Lung (tissue), 12 donors: Measurements from ENCODE around the gene MKS1. TPM values are rescaled to one million over a fixed set of nuclear protein-coding genes. Genes with fewer than 3 reads are reported as not detected.

Experiments used
- ATAC-seq: fragments of 200-7000 bp; cut with Tn5 transposase; one replicate; pipeline ENCODE4 v1.9.1; 2020; ENCODE audit warnings: moderate number of reproducible peaks; ENCODE audit not compliant: insufficient read depth, low FRiP score
- DNase-seq, 3 donors: peaks; one replicate each; pipeline ENCODE4 v3.0.0-alpha.2; 2013 to 2017
- H3K27ac ChIP-seq, 2 donors: one replicate each; pipeline ENCODE4 v1.5.1; 2013; ENCODE audit warnings: mild to moderate bottlenecking in 2 of 2, moderate library complexity in 2 of 2, control low read depth in 1 of 2, inconsistent platforms in 1 of 2, low read depth in 1 of 2, low read length in 1 of 2
- H3K27me3 ChIP-seq, 3 donors: one replicate each; pipeline ENCODE4 v1.5.1; 2013; ENCODE audit warnings: low read length in 2 of 3; ENCODE audit not compliant: control insufficient read depth in 3 of 3, insufficient read depth in 3 of 3
- H3K36me3 ChIP-seq, 4 donors: one replicate each; pipeline ENCODE4 v1.5.1; 2013; ENCODE audit warnings: low read length in 4 of 4, mild to moderate bottlenecking in 1 of 4, moderate library complexity in 1 of 4; ENCODE audit not compliant: control insufficient read depth in 4 of 4, insufficient read depth in 4 of 4
- H3K4me1 ChIP-seq, 5 donors: one replicate each; pipeline ENCODE4 v1.5.1; 2013; ENCODE audit warnings: low read length in 5 of 5, mild to moderate bottlenecking in 2 of 5, moderate library complexity in 1 of 5; ENCODE audit not compliant: control insufficient read depth in 5 of 5, insufficient read depth in 5 of 5
- H3K4me3 ChIP-seq: one replicate; pipeline ENCODE4 v1.5.1; 2013; ENCODE audit warnings: mild to moderate bottlenecking, control low read depth, moderate library complexity
- H3K9ac ChIP-seq, 2 donors: one replicate each; pipeline ENCODE4 v1.5.1; 2013; ENCODE audit warnings: low read length in 2 of 2, control low read depth in 1 of 2; ENCODE audit not compliant: insufficient read depth in 1 of 2
- H3K9me3 ChIP-seq, 4 donors: one replicate each; pipeline ENCODE4 v1.5.1; 2013; ENCODE audit warnings: low read length in 3 of 4, mild to moderate bottlenecking in 1 of 4, moderate library complexity in 1 of 4; ENCODE audit not compliant: control insufficient read depth in 4 of 4, insufficient read depth in 3 of 4
- CTCF ChIP-seq: IDR thresholded peaks from 2 replicates; pipeline ENCODE4 v1.5.1; 2012; ENCODE audit warnings: mild to moderate bottlenecking; ENCODE audit errors: control extremely low read depth, extremely low read depth
- WGBS, 2 donors: extraction: QIAGEN DNeasy Blood & Tissue Kit; methylation state at CpG; one replicate each; pipeline ENCODE4 v1.1.7; 2013; 5-methylcytosine and 5-hydroxymethylcytosine counted together
- polyA plus RNA-seq, 2 donors: library from polyadenylated mRNA; stranded (reverse); fragments of 200-250 nt; gene quantifications; one replicate each; pipeline ENCODE4 v1.2.1, GENCODE V29; 2013
- total RNA-seq, 2 donors: library from RNA; depleted of rRNA in 1 of 2; stranded (reverse); fragments of >200 nt in 1 of 2; gene quantifications; one replicate each; pipeline ENCODE4 v1.2.1, GENCODE V29; 2014 to 2021
- donor health status: control.
- donor health status: control.
- donor health status: Bipolar disorder and iron deficiency.
- donor health status: healthy.
- donor health status: DM: yes; HTN: yes; CAD: no.

Gene MKS1
- total and polyA plus RNA-seq, 4 donors: 8.8 to 25.0 (median 17.5) TPM

GRCh38 chr17:58236394-58236793 lies 17.3 kb upstream of the MKS1 start:
- no peak for TF ChIP-seq CTCF
- no peak for ATAC-seq
- Histone ChIP-seq H3K36me3 (no peaks in the 10 kb centered on the region), H3K9me3 (peaks cover 0 to 3% (median 0%) of the 10 kb centered on the region in 4 donors), H3K27ac (no peak overlapping the region), H3K27me3 (peaks cover 0 to 58% (median 7%) of the 10 kb centered on the region in 3 donors), H3K4me1 (no peaks in the 10 kb centered on the region), H3K9ac (no peak overlapping the region), H3K4me3 (no peak overlapping the region)
- WGBS, 2 donors: 85% methylated on average over 2 of the region's 2 CpGs
- DNase-seq: no peak

DNA sequence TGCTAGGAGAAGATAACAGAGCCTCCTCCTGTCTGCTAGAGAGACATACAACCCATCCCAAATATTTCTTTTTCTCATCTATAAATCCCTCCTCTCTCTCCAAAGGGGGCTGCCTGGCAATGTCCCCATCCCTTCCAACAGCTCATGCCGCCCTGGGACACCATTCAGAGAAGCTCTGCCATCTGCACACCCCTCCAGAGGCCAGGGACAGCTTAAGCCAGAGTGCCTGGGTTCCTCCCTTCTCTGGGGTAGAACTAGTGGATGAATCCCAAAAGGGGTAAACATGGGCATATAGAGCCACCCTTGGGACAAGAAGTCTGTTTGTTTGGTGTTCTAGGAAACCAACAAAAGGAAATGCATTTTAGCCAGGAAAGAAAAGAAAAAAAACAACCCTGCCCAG lies 16.8 kb upstream of the MKS1 start:
- ATAC-seq (no peak), DNase-seq (no peak)
- H3K4me3 ChIP-seq: no peak overlapping the region
- H3K9ac ChIP-seq: no peak overlapping the region
- H3K27me3 ChIP-seq: peaks cover 0 to 58% (median 7%) of the 10 kb centered on the region in 3 donors
- H3K4me1 ChIP-seq: no peaks in the 10 kb centered on the region
- 74 to 75% methylated on average over 1 of the region's 1 CpG for WGBS, 2 donors
- no peaks in the 10 kb centered on the region for H3K36me3 ChIP-seq
- no peak for TF ChIP-seq CTCF
- H3K27ac ChIP-seq: no peak overlapping the region
- H3K9me3 ChIP-seq: peaks cover 0 to 3% (median 0%) of the 10 kb centered on the region in 4 donors

DNA sequence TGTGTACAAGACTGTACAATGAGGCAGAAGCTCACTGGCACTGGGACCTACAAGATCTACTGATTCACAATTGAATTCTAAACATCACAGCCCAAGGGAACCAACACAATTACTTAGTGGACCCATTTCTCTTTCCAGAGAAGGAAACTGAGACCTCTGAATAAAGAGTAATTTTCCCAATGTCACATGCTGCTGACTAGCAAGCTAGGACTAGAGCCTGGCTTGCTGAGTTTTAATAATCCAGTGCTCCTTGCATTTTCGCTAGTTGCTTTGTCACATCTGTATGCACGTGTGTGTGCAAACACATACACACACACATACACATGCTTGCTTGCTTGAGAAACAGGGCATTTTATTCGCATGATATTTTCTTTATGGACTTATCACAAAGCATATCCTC lies 15.5 kb upstream of the MKS1 start:
- 82 to 95% methylated on average over 3 of the region's 3 CpGs for WGBS, 2 donors

More for the DNA sequence above, 15.5 kb upstream of the MKS1 start:
- no peak overlapping the region for H3K9ac ChIP-seq
- H3K36me3 ChIP-seq: no peaks in the 10 kb centered on the region
- H3K27ac ChIP-seq: no peak overlapping the region
- ATAC-seq (no peak), DNase-seq (no peak)
- H3K27me3 ChIP-seq: peaks cover 0 to 51% (median 7%) of the 10 kb centered on the region in 3 donors
- H3K4me1 ChIP-seq: no peaks in the 10 kb centered on the region
- TF ChIP-seq CTCF: no peak
- peaks cover 0 to 3% (median 0%) of the 10 kb centered on the region in 4 donors for H3K9me3 ChIP-seq
- no peak overlapping the region for H3K4me3 ChIP-seq
